ENCODE results near the gene DEPDC1B.

DNA sequence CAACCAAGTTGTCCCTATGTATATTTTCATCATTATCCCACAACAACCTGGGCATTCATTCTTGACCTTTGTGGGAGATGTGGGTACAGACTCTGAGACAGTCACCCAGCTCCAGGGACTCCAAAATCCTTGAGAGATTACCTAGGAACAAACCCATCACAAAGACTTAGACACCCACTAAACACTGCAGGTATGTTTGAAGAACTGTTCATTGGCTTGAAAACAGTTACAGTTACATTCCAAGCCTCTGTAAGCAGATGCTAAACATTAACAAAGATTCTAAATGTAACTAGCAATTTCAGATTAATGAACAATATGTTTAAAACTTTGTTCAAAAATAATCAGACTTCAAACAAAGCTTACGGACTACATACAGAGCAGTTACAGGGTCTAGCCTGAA lies 24.7 kb downstream of the DEPDC1B start:
- no peak for TF ChIP-seq POLR2A (IDR thresholded peaks at IDR 0.05; ENCODE audit: low read depth, low read length)
- TF ChIP-seq CEBPB (IDR thresholded peaks at IDR 0.05; ENCODE audit: low read depth, low read length), result no peak
- TF ChIP-seq, protein P1, sequence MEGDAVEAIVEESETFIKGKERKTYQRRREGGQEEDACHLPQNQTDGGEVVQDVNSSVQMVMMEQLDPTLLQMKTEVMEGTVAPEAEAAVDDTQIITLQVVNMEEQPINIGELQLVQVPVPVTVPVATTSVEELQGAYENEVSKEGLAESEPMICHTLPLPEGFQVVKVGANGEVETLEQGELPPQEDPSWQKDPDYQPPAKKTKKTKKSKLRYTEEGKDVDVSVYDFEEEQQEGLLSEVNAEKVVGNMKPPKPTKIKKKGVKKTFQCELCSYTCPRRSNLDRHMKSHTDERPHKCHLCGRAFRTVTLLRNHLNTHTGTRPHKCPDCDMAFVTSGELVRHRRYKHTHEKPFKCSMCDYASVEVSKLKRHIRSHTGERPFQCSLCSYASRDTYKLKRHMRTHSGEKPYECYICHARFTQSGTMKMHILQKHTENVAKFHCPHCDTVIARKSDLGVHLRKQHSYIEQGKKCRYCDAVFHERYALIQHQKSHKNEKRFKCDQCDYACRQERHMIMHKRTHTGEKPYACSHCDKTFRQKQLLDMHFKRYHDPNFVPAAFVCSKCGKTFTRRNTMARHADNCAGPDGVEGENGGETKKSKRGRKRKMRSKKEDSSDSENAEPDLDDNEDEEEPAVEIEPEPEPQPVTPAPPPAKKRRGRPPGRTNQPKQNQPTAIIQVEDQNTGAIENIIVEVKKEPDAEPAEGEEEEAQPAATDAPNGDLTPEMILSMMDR (conservative IDR thresholded peaks at IDR 0.05; ENCODE audit: low read depth, low read length), result no peak
- TF ChIP-seq RCOR1 (IDR thresholded peaks at IDR 0.05; ENCODE audit: insufficient replicate concordance, low read length), result no peak
- no peak for TF ChIP-seq MAZ (IDR thresholded peaks at IDR 0.05; ENCODE audit: borderline replicate concordance, low read depth, low read length)
- TF ChIP-seq, protein P2, sequence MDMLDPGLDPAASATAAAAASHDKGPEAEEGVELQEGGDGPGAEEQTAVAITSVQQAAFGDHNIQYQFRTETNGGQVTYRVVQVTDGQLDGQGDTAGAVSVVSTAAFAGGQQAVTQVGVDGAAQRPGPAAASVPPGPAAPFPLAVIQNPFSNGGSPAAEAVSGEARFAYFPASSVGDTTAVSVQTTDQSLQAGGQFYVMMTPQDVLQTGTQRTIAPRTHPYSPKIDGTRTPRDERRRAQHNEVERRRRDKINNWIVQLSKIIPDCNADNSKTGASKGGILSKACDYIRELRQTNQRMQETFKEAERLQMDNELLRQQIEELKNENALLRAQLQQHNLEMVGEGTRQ (IDR thresholded peaks at IDR 0.05; ENCODE audit: low read depth, low read length), result no peak
- TF ChIP-seq, protein P3, sequence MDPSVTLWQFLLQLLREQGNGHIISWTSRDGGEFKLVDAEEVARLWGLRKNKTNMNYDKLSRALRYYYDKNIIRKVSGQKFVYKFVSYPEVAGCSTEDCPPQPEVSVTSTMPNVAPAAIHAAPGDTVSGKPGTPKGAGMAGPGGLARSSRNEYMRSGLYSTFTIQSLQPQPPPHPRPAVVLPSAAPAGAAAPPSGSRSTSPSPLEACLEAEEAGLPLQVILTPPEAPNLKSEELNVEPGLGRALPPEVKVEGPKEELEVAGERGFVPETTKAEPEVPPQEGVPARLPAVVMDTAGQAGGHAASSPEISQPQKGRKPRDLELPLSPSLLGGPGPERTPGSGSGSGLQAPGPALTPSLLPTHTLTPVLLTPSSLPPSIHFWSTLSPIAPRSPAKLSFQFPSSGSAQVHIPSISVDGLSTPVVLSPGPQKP (IDR thresholded peaks at IDR 0.05; ENCODE audit: borderline replicate concordance, low read depth, low read length), result no peak
- no peak for TF ChIP-seq MAFK (IDR thresholded peaks at IDR 0.05; ENCODE audit: low read depth, low read length)
- no peak for TF ChIP-seq BHLHE40 (IDR thresholded peaks at IDR 0.05; ENCODE audit: low read depth, low read length)
- TF ChIP-seq SMC3 (IDR thresholded peaks at IDR 0.05; ENCODE audit: low read depth, low read length), result no peak
- no peak for TF ChIP-seq RAD21 (IDR thresholded peaks at IDR 0.05; ENCODE audit: low read length)
- TF ChIP-seq FOS (IDR thresholded peaks at IDR 0.05; ENCODE audit: low read depth, low read length), result no peak
- TF ChIP-seq NFE2L2 (IDR thresholded peaks at IDR 0.05; ENCODE audit: low read depth, low read length), result no peak

Measured in IMR-90 (cell line).